Middle frontal gyrus (tissue), 1 donor: ENCODE data around the gene TNIK.

Experiments used
- DNase-seq: peaks from one replicate; pipeline ENCODE4 v3.0.0-alpha.2; 2015; ENCODE audit warnings: low spot score; ENCODE audit errors: extremely low spot score

TNIK gene

GRCh38 chr3:171342783-171343420 lies 117.3 kb downstream of the TNIK start:
- no peak for DNase-seq

GRCh38 chr3:171342200-171342599 lies 118.0 kb downstream of the TNIK start:
- no peak for DNase-seq

- DNase-seq, result no peak
Observed at GRCh38 chr3:171340434-171340833, 119.8 kb downstream of the TNIK start.

DNA sequence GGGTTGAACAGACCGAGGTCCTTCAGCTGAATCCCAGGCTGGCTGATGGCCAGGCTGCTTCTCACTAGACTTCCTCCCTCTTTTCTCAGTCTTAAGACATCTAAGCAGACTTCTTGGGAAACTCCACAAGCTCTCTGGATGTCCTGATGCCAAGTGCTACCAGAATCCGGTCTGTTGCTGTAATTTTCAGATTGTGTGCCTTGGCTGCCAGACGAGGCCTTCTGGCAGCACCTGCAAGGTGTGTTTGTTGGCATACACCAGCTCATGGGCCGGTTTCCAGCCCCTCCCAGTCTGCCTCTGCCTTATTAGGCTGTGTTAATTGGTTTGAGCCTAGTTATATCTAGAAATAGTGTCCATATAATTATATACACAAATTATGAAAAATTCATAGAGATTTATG lies 120.6 kb downstream of the TNIK start:
- no peak for DNase-seq

- DNase-seq, result no peak
Observed at GRCh38 chr3:171336406-171336805, 123.8 kb downstream of the TNIK start.

DNA sequence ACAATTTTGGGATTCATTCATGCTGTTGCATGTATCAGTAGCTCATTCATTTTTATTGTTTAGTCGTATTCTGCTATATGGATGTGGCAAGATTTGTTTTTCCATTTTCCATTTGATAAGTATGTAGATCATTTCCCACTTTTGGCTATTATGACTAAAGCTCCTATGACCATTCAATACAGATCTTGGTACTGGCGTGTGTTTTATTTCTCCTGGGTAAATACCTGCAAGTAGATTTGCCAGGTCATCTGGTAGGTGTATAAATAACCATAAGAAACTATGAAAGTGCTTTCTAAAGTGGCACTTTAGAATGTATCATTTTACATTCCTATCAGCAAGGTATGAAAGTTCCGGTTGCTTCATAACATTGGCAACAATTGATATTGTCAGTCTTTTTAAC lies 124.6 kb downstream of the TNIK start:
- DNase-seq, result no peak

- DNase-seq, result no peak
Observed at GRCh38 chr3:171334465-171334811, 125.8 kb downstream of the TNIK start.

DNA sequence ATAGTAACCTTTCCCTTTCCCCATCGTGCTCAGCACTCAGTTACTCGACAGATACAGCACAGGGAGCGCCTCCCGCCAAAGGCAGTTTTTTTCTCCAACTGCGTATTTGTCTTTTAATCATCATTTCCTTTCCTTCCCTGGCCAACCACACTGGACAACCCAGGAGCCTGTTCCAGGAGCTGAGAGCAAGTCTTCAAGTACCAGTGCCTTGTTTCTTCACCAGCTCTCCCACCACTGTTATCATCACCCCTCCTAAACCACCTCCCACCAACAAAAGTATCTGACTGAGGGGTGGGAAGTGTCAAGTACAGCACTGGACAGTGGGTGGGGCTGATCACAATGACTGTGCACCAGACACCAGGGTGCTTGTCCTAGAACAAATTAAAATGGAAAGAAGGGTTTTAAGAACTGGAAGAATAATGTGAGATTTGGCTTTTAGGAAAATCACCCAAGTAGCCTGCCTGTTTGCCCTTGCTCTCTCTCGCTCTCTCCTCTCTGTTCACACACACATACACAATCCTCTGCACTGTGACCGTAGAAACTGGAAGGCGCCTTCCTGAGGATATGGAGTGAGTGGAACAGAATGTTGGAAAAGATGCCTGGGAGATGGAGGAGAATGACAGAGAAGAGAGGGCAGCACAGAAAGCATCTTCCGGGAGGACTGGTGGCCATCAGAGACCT lies 126.3 kb downstream of the TNIK start:
- no peak for DNase-seq

- DNase-seq, result no peak
Observed at GRCh38 chr3:171330938-171331337, 129.3 kb downstream of the TNIK start.

DNA sequence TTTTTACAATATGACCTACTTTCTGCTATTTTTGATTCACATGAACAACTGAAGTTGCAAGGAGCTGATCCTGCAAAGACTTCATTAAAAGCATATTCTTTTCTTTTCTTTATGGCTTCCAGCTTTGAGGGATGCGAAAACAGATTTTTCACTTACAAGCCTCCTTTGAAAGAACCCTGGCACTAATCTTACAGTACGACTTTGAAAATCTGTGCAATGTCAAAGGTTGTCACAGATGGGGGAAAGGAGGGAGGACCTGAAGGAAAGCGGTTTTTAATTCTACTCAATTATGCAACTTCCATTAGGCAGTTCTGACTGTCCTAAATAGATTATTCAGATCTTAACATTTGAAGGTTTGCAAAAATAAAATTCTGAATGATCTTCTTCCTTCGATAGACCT lies 130.5 kb downstream of the TNIK start:
- DNase-seq, result no peak

DNA sequence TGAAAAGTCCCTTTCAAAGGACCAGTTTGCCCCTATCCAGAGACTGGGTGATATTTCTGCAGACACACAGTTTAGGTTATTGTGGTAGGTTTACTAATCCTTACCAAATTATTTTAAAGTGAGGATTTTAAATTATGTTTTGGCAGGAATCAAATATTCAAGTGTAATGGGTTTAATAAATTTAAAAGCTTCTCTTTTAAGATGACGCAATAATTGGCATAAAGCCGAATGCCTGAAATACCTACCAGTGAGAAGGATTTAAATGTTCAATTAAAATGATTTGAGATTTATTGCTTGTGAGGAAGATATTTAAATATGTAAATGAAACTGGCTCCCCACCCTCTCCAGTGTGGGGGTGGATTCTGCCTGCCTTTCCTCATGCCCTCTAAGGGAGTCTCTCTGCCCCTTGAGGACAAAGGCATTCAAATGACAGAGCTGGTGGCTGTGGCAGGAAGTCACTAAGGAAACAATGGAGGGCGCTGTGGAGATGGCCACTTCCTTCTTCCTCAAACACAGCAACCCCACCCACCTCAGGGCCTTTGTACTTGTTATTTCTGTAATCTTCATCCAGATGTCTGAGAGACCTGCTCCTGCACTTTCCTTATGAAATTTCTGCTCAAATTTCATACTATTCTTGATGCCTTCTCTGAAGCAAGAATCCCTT lies 131.7 kb downstream of the TNIK start:
- no peak for DNase-seq

DNA sequence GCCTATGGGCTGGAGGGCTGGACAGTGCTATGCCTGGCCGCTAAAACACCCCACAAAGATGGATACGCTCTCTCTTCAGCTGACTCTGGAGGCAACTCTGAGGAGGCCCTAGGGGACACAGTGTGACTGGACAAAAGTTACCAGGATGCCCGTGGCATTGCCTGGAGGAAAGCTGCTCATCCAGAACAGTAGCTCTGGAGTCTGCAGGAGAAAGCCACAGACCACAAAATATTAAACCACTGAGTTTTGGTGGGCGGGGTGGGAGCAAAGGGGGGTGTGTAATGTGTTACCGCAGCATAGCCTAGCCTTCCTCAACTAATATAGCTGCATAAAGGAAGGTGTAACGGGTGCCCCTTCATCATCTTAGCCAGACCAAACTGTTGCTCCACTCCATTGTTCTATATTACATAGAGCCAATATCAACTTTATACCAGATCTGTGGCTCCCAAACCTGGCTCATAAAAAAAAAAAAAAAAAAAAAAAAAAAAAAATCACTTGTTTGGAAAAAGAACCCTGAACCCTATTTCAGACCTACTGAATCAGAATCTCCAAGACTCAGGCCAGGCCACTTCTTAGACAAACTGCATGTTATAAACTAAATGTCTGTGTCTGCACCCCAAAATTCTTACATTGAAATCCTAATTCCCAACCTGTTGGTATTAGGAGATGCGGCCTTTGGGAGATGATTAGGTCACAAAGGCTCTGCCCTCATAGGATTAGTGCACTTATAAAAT lies 132.6 kb downstream of the TNIK start:
- DNase-seq, result no peak

DNA sequence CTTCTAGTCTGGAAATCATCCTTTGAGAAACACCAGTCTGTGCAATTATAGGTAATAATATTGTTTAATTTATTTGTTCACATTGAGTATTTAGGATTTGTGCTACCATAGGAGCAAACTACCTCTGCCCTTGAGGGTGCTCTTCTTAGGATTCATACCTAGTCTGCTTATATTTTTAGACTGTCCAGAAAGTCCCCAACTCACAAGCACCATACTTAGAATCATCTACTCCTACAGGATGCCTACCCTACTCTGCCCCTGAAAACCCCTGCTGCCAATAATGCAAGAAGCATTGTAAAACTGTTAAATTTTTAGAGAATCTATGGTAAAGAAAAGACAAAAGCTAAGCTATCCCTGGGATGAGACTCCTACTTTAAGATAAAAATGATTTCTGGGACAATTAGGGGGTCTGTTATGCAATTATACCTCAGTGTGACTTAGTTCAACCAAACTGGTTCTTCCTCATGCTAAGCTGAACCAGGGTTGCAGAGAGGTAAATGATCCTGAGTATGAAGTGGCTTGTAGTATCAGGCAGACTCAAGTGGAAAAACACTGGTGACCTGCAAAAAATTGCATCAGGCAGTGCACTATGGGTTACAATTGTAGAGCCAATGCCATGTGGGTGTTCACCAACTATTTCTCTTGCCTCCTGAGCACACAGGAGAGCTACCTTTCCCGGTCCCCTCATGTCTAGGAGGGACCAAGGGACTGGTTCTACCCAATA lies 133.3 kb downstream of the TNIK start:
- DNase-seq, result no peak

GRCh38 chr3:171323938-171324536 lies 136.2 kb downstream of the TNIK start:
- DNase-seq, result no peak

- DNase-seq, result no peak
Observed at GRCh38 chr3:171321559-171322360, 138.4 kb downstream of the TNIK start.

DNA sequence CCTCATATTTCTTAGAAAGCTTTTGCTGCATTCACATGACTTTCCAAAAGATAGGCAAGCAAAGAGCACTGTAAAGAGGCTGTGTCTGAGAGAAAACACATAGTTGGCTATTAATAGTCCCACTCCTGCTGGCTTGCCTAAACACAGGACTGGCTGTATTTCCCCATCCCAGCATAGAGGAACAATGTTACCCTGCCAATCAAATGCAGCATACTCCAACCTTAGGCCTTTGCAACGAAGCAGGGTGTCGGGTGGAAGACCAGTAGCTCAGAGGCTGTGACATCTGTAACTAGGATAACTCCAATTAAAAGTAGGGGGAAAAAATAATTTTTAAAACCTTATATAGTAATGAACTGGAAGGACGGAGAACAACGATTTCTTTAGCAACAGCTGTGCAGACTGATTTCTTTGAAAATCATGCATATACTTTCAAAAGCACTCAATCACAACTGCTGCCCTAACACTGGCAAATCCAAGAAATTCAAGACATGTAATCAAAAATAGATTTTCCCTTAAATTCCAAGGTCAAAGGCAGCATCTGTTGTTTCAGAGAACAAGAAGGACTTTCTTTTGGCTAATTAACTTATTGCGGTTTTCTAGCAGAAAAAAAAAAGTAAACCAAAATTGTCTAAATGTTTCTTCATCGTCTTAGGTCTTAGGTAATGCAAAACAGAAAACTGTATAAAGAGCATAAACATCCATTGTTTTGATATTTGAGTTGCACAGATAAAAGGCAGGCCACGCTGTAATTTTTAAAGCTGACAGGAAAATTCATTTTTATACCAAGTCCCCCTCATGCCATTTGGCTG lies 139.3 kb downstream of the TNIK start:
- no peak for DNase-seq

GRCh38 chr3:171317171-171317570 lies 143.0 kb downstream of the TNIK start:
- DNase-seq, result no peak

DNA sequence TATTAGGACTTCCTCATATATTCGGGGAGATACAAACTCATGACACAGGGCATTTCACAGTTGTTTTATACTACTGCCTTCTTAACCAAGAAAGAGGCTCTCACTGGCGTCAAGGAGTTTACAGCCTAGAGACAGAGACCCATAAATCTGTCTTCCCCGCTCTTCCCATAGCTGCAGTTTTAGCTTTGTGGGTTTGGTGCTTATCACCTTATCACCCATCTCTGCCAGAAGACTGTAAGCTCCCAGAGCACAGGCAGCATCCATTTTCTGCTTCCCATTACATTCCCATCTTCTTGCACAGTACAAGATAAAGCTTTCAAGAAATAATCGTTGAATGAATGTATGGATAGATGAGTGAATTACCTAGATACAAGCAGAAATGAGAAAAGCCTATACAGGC lies 144.3 kb downstream of the TNIK start:
- DNase-seq, result no peak

- no peak for DNase-seq
Observed at GRCh38 chr3:171315101-171315500, 145.1 kb downstream of the TNIK start.
